22Rv1 (cell line): ENCODE measurements around the gene LRRN2.

Experiments used
- H3K27ac ChIP-seq: fragments of 450-650 bp; 2 replicates; pipeline ENCODE4 v1.5.1; 2017
- CTCF ChIP-seq: fragments of 450-650 bp; IDR thresholded peaks from 2 replicates; pipeline ENCODE4 v1.5.1; 2017; ENCODE audit warnings: mild to moderate bottlenecking
- ZFX ChIP-seq: fragments of 450-650 bp; IDR thresholded peaks from 2 replicates; pipeline ENCODE4 v1.6.1; 2017; ENCODE audit warnings: antibody characterized with exemption, borderline replicate concordance

LRRN2 gene

DNA sequence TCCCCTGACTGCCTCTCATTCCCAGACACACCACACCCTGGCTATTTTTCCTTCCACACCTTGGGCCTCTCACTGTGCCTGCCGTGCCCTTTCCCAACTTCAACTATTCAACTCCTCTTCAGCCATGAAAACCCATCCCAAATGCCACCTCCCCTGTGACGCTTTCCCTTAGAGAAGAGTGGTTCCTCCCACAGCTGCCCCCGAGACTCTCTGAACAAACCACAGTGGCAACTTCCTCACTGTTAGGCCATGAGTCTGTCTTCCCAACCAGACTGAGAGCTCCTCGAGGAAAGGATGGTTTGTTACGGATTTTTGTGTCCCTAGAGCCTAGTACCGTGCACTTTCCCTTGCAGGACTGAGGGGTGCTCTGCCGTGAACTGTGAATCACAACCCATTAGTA, 59.2 kb downstream of the LRRN2 start:
- TF ChIP-seq CTCF (no peak), ZFX (no peak)
- no peak overlapping the region for H3K27ac ChIP-seq

DNA sequence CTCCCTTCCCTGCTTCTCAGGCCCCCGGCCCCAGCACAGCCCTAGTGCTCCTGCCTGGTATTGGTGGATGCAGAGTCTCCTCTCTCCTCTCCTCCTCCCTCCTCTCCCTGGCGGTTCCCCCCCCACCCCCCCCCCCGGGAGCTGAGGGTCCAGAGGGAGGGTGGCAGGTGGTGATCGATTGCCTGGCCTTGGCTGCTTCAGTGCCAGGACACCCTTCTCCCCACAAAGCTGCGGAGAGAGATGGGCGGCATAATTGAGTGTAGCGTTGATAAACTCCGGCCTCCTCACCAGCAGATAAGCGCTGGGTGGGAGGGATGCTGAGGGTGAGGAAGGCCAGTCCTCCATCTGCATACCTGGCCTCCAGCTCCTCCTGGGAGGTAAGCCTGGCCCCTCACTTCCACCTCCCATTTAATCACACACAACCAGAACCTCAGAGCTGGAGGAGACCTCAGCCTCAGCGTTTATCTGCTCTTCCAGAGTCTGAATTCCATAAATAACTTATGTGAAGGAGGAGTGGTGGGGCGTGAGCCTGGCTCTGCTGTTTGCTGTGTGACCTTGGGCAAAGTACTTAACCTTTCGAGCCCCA, 60.8 kb downstream of the LRRN2 start:
- TF ChIP-seq CTCF (no peak), ZFX (no peak)

DNA sequence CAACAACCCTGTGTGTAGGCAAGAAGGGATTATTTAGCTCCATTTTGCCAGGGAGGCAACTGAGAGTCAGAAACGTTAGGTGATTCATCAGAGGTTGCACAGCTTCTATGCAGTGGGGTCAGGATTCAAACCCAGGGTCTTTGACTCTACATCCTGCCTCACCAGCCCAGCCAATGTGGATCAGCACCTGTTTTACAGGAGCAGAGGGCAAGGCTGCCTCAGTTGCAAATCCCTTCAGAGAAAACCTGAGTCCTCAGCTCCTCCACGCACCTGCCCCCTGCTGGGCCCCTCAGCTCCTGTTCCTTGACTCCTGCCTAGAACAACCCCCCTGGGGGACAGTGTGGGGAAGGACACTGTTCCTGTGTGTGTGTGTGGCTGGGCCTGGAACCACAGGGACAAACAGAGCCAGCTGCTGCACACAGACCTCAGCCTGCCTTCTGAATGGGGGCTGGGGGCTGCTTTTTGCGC, 61.6 kb downstream of the LRRN2 start:
- no peak for TF ChIP-seq ZFX
- no peak for TF ChIP-seq CTCF

More for the DNA sequence above, 60.8 kb downstream of the LRRN2 start:
- no peak overlapping the region for H3K27ac ChIP-seq

GRCh38 chr1:204623365-204623893, 62.1 kb downstream of the LRRN2 start:
- no peak overlapping the region for H3K27ac ChIP-seq

More for the DNA sequence above, 61.6 kb downstream of the LRRN2 start:
- no peak overlapping the region for H3K27ac ChIP-seq

GRCh38 chr1:204621996-204622395, 63.5 kb downstream of the LRRN2 start:
- no peak overlapping the region for H3K27ac ChIP-seq
- TF ChIP-seq ZFX (no peak), CTCF (no peak)

More at GRCh38 chr1:204623365-204623893, 62.1 kb downstream of the LRRN2 start:
- TF ChIP-seq ZFX = no peak

- TF ChIP-seq CTCF (no peak), ZFX (no peak)
- no peak overlapping the region for H3K27ac ChIP-seq
Measured at GRCh38 chr1:204621396-204621795, 64.1 kb downstream of the LRRN2 start.

GRCh38 chr1:204619721-204620120, 65.8 kb downstream of the LRRN2 start:
- no peak for TF ChIP-seq ZFX
- TF ChIP-seq CTCF = no peak
- no peak overlapping the region for H3K27ac ChIP-seq
